UCSD-AML1 (cell line): ENCODE measurements around the gene PLPP7.
A peak's percentile ranks its signal among the peaks of the same experiment; 100 is the strongest.
"Not testable (repeated sequence)": the region's sequence is repeated elsewhere in the genome, so short reads cannot be mapped to it uniquely, and the experiment has no call there.

Experiments used
- DNase-seq: peaks from one replicate; lab custom pipeline; 2025; ENCODE audit not compliant: unreplicated experiment; lab: John Stamatoyannopoulos, UW

PLPP7 gene

DNA sequence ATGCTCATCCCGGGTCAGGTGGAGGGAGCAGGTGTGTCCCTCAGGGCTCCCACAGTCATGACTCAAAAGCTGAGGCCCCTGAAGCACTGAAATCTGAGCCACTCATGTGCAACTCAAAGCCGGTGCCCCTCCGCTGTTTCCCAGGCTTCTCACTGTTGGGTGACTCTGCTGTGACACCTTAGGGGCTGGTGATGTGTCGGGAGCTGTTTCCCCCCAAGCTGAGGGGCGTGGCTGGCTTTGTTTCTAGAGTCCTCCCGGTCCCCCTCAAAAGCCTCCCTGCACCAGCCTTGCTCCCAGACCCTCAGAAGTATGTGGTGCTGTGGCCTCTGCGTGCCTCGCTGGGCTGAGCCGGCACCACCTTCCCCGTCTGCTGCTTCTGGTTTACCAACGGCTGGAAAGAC is 39.7 kb downstream of the PLPP7 start:
- no peak for DNase-seq

DNA sequence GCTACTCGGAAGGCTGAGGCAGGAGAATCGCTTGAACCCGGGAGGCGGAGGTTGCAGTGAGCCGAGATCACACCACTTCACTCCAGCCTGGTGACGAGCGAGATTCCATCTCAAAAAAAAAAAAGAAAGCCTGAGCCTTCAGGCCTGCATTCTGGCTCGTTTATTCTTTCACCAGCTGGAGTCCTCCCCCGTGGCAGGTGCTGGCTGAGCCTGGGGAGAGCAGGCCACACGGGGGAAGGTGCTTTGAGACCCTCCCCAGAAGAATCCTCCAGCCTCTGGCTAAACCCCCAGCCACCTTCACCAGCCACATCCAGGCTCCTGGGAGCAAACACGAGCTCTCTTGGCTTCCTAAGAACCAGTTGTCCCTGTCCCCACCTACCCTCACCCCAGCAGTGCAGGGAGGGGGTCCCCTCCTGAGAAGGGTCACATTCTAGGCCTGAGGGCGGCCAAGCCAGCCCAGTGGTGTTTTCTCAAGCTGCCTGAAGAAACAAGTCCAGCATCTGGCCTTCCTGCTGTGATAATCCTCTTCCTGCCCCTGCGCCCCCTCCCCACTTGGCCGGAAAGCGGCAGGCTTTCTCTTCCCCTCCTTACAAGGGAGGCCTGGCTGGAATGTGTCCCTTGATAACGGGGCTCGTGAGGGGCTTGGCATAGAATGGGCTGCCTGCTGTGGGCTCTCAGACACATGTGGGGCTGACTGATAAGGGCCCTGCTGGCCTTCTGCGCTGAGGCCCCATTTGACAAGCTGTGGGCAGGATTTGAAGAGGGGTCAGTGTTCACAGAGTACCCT is 41.5 kb downstream of the PLPP7 start:
- peak; percentile 85 for DNase-seq

DNA sequence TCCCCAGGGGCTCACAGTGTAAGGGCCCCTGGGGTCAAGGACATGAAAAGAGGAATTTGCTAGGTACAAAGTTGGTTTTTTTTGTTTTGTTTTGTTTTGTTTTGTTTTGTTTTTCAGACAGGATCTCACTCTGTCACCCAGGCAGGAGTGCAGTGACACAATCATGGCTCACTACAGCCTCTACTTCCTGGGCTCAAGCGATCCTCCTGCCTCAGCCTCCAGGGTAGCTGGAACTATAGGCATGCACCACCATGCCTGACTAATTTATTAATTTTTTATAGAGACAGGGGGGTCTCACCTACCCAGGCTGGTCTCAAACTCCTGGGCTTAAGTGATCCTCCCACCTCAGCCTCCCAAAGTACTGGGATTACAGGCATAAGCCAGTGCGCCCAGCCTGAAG is 42.5 kb downstream of the PLPP7 start:
- DNase-seq = not testable (repeated sequence)

DNA sequence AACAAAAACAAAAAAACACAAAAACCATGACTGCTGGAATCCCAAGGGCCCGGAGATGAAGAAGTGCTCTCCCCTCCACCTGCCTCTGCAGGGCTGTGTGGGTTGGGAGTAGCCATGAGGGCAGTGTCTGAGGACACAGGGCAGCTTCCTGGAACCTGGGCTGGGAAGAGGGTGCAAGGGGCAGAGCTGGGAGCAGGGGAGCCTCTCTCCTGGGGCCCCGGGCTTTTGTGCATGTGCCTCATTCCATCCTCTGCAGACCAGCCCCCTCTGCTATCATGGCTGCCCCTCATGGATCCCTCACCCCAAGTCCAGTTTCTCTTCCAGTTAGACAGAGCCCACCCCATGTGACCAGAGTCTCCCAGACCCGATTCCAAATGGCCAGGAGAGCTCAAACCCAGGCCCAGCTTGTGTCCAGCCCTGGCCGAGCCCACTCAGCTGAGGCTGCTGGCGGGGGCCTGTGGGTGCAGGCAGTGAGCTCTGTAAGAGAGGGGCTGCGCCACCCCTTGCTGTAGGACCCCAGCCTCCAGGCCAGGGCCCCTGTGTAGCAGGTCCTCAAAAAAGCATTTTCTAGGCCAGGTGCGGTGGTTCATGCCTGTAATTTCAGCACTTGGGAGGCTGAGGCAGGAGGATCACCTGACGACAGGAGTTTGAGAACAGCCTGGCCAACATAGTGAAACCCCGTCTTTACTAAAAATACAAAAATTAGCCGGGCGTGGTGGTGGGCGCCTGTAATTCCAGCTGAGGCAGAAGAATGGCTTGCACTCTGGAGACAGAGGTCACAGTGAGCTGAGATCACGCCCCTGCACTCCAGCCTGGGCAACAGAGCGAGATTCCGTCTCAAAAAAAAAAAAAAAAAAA is 44.5 kb downstream of the PLPP7 start:
- DNase-seq = no peak

DNA sequence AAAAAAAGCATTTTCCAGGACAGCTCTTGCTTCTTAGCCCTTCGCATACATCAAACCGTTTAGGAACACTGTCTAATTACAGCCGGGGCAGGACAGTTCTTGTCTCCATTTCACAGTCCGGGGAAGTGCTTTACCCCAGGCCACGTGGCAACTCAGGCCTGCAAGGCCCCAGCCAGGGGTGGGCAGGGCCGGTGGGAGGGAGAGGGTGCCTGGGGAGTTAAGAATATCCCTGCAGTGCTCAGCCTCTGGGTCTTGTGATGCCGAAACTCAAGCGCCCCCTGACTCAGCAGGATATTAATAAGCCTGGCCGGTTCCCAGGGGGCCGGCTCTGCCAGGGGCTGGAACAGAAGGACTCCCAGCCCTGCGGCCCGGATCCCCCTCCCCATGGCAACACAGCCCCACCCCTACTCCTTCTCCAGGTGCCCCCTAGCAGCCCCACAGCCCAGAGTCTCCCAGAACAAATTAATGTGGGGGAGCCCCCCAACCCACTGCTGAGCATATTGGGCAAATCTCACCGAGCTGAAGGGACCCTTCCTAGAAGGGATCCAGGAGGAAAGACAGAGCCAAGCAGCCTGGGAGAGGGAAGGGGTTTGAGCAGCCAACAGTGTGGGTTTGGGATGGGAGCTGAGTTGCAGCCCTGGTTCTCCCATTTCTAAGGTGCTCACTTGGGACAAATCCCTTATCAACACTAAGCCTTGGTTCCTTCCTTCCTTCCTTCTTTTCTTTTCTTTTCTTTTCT is 45.3 kb downstream of the PLPP7 start:
- peak; percentile 35 for DNase-seq

DNA sequence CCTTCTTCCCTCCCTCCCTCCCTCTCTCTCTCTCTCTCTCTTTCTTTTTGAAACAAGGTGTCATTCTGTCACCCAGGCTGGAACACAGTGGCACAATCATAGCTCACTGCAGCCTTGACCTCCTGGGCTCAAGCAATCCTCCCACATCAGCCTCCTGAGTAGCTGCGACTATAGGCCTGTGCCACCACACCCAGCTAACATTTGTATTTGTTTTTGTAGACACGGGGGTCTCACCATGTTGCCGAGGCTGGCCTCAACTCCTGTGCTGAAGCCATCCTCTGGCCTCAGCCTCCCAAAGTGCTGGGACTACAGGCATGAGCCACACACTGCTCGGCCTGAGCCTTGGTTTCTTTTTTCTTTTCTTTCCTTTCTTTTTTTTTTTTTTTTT is 45.8 kb downstream of the PLPP7 start:
- DNase-seq = no peak

DNA sequence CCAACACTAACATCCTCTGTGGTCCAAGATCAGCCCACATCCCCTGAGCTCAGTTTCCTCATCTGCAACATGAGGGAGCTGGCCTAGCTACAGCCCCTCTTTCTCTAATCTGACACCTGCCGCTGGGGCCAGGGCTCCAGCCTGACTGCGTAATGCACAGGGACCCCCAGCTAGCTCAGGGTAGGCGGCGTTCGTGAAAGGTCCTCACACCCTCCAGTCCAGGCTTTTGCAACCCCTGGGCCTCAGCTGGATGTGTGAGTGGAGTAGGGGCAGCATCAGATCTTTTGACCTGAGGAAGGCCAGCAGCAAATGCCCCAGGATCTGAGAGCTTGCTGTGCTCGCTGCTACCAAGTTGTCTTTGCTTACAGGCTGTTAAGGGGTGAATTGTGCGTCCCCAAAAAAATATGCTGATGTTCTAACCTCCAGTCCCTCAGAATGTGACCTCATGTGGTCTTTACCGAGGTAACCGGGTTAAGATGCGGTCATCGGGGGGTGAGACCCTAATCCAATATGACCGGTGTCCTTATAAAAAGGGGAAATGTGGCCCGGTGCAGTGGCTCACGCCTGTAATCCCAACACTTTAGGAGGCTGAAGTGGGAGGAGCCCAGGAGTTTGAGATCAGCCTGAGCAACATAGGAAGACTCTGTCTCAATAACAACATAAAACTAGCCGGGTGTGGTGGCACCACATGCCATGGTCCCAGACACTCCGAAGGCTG is 47.8 kb downstream of the PLPP7 start:
- no peak for DNase-seq

DNA sequence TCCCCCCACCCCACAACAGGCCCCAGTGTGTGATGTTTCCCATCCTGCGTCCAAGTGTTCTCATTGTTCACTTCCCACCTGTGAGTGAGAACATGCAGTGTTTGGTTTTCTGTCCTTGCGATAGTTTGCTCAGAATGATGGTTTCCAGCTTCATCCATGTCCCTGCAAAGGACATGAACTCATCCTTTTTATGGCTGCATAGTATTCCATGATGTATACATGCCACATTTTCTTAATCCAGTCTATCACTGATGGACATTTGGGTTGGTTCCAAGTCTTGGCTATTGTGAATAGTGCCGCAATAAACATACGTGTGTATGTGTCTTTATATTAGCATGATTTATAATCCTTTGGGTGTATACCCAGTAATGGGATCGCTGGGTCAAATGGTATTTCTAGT is 49.7 kb downstream of the PLPP7 start:
- not testable (repeated sequence) for DNase-seq

DNA sequence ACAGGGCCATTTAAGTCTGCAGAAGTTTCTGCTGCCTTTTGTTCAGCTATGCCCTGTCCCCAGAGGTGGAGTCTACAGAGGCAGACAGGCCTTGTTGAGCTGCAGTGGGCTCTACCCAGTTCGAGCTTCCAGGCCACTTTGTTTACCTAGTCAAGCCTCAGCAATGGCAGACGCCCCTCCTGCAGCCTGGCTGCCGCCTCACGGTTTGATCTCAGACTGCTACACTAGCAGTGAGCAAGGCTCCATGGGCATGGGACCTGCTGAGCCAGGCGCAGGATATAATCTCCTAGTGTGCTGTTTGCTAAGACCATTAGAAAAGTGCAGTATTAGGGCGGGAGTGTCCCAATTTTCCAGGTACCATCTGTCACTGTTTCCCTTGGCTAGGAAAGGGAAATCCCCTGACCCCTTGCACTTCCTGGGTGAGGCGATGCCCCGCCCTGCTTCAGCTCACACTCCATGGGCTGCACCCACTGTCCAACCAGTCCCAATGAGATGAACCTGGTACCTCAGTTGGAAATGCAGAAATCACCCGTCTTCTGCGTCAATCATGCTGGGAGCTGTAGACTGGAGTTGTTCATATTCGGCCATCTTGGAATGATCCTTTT is 55.5 kb downstream of the PLPP7 start:
- not testable (repeated sequence) for DNase-seq

DNA sequence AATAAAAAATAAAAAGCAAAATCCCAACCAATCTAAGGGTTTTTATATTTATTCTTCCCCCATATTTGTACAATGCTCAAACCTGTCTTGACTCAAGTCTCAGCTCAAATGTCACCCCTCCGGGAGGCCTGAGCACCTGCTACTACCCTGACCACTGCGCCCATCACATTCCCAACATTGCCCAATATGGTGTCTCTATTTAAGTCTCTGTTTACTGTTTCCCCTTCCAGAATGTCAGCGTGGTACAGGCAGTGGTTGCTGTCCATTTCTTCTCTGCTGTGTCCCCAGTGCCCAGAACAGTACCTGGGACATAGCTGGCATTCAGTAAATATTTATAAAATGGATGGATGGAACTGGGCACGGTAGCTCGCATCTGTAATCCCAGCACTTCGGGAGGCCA is 57.0 kb downstream of the PLPP7 start:
- no peak for DNase-seq

DNA sequence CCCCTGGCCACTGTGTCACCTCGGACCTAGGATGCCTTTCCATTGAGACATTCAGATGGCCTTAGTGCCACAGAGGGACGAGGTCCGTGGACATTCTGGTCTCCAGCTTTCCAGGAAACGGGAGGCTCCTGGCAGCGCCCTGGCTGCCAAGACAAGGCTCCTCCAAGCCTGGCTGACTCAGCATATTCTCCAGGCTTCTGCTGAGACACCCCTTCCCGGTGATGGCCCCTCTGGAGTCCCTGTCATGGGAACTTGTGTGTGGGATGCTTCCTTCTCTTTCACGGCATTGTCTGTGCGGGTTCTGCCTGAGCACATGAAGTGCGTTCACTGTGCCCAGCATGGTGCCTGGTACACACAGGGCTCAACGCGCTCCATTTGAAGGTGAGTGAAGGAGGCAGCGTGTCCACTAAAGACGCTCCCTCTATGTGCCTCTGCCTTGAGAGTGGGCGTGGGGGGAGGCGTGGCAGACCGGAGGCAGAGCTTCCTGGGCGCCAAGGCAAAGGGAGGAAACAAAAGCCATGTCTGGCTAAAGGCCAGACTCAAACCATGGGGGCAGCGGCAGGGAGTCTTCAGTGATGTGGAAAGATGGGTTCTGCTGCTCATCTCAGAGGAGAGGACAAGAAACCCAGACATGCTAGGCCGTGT is 58.0 kb downstream of the PLPP7 start:
- no peak for DNase-seq

DNA sequence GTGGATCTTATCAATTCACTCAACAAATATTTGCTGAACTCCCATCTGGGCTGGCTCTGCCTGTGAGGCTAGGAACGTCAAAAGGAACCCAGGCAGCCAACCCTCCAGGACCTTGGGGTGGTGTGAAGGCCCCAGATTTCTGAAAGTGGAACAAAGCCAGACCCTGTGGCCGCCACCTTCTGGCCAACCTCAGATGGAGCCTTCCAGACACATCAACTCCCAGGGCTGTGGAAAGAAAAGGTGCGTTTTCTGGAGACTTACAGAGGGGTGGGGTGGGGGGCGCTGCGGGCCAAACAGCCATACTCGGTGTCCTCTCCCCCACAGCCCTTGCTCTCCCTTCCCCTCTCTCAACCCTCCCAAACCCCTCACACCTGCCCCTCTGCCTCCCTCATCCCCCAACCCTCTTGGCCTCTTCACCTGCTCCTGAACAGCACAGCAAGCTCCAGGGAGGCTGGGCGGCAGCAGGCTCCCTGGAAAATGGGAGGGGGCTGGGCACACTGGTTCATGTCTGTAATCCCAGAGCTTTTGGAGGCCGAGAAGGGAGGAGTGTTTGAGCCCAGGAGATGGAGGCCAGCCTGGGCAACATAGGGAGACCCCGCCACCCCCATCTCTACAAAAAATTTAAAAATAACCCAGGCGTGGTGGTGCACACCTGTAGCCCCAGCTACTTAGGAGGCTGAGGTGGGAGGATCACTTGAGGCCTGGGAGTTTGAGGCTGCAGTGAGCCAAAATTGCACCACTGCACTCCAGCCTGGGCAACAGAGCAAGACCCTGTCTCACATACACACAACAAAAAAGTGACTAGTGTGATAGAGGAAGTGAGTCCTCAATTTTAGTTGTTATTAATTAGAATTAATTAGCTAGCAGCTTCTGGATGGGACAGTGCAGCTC is 59.4 kb downstream of the PLPP7 start:
- DNase-seq = no peak

DNA sequence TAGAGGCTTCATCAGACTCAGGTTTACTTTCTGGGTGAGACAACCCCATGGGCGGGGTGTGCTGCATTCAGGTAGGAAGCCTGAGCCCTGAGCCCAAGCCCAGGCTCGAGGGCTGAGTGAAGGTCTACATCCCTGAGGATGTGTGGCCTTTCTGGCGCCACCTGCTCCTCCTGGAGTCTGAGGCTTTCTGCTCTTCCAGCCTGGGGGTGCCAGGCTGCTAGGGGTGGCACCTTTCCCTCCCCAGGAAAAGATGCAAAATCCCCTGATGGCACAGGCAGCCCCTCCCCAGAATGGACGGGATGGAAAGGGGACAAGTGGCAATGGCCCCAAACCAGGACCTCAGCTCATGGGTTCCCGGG is 60.0 kb downstream of the PLPP7 start:
- no peak for DNase-seq

DNA sequence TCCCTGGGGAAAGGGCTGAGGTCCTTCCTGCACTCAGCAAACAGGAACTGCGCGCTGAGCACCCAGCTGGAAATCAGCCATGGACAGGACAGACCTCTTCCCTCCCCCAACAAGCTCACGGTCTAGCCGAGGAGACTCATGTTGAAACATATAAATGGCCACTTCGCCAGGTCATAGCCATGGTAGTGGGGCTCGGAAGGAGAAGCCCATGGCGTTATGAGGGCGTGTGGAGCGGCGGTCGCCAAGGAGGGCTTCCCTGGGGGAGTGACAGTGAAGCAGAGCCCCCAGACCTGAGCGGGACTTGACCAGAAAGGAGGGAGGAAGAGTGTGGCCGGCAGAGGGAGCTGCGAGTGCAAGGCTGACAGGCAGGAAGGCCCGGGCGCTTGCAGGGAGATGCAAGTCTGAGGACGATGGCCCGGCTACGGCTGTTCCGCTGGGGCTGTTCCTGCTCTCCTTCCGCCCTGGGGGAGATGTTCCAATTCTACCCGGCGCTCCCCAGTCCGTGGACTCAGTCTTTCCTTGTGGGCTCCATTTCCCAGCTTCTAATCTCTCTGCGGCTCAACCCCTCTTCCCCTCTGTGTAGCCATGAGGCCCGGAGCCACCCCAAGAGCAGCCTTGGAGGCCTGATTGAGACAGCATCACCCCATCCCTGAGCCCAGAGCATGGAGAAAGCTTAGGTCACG is 60.5 kb downstream of the PLPP7 start:
- DNase-seq = peak; percentile 79

DNA sequence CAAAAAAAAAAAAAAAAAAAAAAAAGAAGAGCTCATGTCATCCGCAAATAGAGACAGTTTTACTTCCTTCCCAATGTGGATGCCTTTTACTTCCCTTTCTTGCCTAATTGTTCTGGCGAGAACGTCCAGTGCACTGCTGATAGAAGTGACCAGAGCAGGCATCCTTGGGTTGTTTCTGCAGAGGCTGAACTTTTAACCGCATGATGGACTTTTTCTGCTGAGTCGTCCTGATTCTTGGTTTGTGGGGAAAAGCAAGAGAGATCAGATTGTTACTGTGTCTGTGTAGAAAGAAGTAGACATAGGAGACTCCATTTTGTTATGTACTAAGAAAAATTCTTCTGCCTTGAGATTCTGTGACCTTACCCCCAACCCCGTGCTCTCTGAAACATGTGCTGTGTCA is 67.0 kb downstream of the PLPP7 start:
- DNase-seq = not testable (repeated sequence)

DNA sequence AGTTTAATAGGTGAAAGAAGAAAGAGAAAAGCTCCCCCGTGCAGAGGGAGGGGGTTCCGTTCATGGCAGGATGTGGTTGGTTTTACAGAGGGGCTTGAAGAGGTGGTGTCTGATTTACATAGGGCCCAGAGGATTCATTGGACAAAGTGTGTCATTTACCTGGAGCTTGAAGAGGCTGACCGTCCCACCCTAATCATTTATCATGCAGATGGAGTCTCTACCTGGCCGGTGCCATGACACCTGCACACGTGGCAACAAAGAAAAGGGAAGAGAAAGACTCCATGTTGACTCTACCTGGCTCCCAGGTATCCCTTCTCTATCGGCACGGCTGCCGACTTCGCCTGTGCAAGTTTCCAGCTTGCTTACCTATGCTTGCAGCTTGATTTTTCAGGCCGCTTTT is 69.0 kb downstream of the PLPP7 start:
- no peak for DNase-seq
